OCI-LY1 (cell line): ENCODE measurements around the gene POU4F1.

ENCODE experiments used
- H2AFZ ChIP-seq: fragments of 200-600 bp; sonication (generic), shearing (Covaris generic); 2 replicates; pipeline ENCODE4 v1.6.0; 2014; ENCODE audit warnings: antibody characterized with exemption, mild to moderate bottlenecking, low read length
- H3F3A ChIP-seq: fragments of 200-600 bp; sonication (generic), shearing (Covaris generic); 2 replicates; pipeline ENCODE4 v1.6.0; 2014; ENCODE audit warnings: mild to moderate bottlenecking, antibody characterized with exemption, low read length, moderate library complexity; ENCODE audit not compliant: insufficient read depth
- H3K27ac ChIP-seq: fragments of 200-600 bp; sonication (generic); 2 replicates; pipeline ENCODE4 v1.5.1; 2014; ENCODE audit warnings: low read length, mixed run types, mild to moderate bottlenecking, low read depth; ENCODE audit not compliant: poor library complexity, severe bottlenecking
- H3K27me3 ChIP-seq: fragments of 200-600 bp; sonication (generic); 2 replicates; pipeline ENCODE4 v1.6.0; 2014; ENCODE audit warnings: antibody characterized with exemption, mild to moderate bottlenecking, low read length, moderate library complexity; ENCODE audit not compliant: insufficient read depth
- H3K36me3 ChIP-seq: fragments of 200-600 bp; sonication (generic); 2 replicates; pipeline ENCODE4 v1.6.1; 2014; ENCODE audit warnings: mild to moderate bottlenecking, antibody characterized with exemption, low read length, moderate library complexity, mixed read lengths; ENCODE audit not compliant: insufficient read depth
- H3K4me1 ChIP-seq: fragments of 200-600 bp; sonication (generic); 2 replicates; pipeline ENCODE4 v1.5.1; 2014; ENCODE audit warnings: mild to moderate bottlenecking, low read length, moderate library complexity; ENCODE audit not compliant: insufficient read depth, severe bottlenecking
- H3K4me2 ChIP-seq: fragments of 200-600 bp; sonication (generic), shearing (Covaris generic); 2 replicates; pipeline ENCODE4 v1.6.1; 2014; ENCODE audit warnings: low read length
- H3K4me3 ChIP-seq: fragments of 200-600 bp; sonication (generic); 2 replicates; pipeline ENCODE4 v1.5.1; 2014; ENCODE audit warnings: low read length, low read depth, mild to moderate bottlenecking, mixed read lengths; ENCODE audit not compliant: poor library complexity, severe bottlenecking
- H3K79me2 ChIP-seq: fragments of 200-600 bp; shearing (Covaris generic); 2 replicates; pipeline ENCODE4 v1.6.1; 2016; ENCODE audit warnings: mixed run types, low read length, mixed read lengths; ENCODE audit not compliant: insufficient read depth
- H3K9ac ChIP-seq: fragments of 200-600 bp; sonication (generic), shearing (Covaris generic); 2 replicates; pipeline ENCODE4 v1.6.1; 2014; ENCODE audit warnings: mild to moderate bottlenecking, low read length, mixed read lengths
- H3K9me2 ChIP-seq: fragments of 200-600 bp; sonication (generic), shearing (Covaris generic); 2 replicates; pipeline ENCODE4 v1.6.1; 2014; ENCODE audit warnings: low read depth, mild to moderate bottlenecking, low read length, mixed read lengths
- H3K9me3 ChIP-seq: fragments of 200-600 bp; shearing (Covaris generic); 2 replicates; pipeline ENCODE4 v1.6.1; 2014; ENCODE audit warnings: low read length, mixed read lengths
- H4K20me1 ChIP-seq: fragments of 200-600 bp; sonication (generic), shearing (Covaris generic); 2 replicates; pipeline ENCODE4 v1.6.0; 2016; ENCODE audit warnings: mild to moderate bottlenecking, low read length; ENCODE audit not compliant: insufficient read depth
- EZH2 ChIP-seq: fragments of 200-600 bp; sonication (generic), shearing (Covaris generic); IDR thresholded peaks from 2 replicates; pipeline ENCODE4 v1.8.0; 2017; ENCODE audit warnings: borderline replicate concordance, mixed run types, mild to moderate bottlenecking, antibody characterized with exemption, low read length, moderate library complexity, mixed read lengths
- TF ChIP-seq, protein P1 (sequence below): fragments of 200-600 bp; sonication (generic), shearing (Covaris generic); IDR thresholded peaks from 2 replicates; pipeline ENCODE4 v1.5.1; 2017; ENCODE audit warnings: mild to moderate bottlenecking, antibody characterized with exemption, low read length, moderate library complexity, mixed read lengths

The POU4F1 gene, protein sequence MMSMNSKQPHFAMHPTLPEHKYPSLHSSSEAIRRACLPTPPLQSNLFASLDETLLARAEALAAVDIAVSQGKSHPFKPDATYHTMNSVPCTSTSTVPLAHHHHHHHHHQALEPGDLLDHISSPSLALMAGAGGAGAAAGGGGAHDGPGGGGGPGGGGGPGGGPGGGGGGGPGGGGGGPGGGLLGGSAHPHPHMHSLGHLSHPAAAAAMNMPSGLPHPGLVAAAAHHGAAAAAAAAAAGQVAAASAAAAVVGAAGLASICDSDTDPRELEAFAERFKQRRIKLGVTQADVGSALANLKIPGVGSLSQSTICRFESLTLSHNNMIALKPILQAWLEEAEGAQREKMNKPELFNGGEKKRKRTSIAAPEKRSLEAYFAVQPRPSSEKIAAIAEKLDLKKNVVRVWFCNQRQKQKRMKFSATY

GRCh38 chr13:78603240-78603957 is at the start of gene POU4F1:
Gene POU4F1 (minus strand): TSS chr13:78603552. CDS start chr13:78603326, 226 bp downstream.
- Histone ChIP-seq H3K9me2 (no peaks in the 10 kb centered on the region), H4K20me1 (no peaks in the 10 kb centered on the region; the same call in 1 of the 2 replicates), H3K27me3 (no peaks in the 10 kb centered on the region; the same call in 1 of the 2 replicates), H3K4me1 (peaks cover 14% of the 10 kb centered on the region), H2AFZ (0 out of 2 replicates have a peak within 1 kb of the TSS, but pooled peaks have one; percentile 48), H3K79me2 (no peaks in the 10 kb centered on the region), H3K9ac (peak within 1 kb of the TSS; percentile 74), H3K27ac (no peak within 1 kb of the TSS), H3K9me3 (no peaks in the 10 kb centered on the region), H3K36me3 (peaks cover 7% of the 10 kb centered on the region; the same call in 1 of the 2 replicates), H3K4me2 (peak within 1 kb of the TSS; percentile 90), H3F3A (no peaks in the 10 kb centered on the region), H3K4me3 (peak within 1 kb of the TSS; percentile 80)
- TF ChIP-seq, protein P1, sequence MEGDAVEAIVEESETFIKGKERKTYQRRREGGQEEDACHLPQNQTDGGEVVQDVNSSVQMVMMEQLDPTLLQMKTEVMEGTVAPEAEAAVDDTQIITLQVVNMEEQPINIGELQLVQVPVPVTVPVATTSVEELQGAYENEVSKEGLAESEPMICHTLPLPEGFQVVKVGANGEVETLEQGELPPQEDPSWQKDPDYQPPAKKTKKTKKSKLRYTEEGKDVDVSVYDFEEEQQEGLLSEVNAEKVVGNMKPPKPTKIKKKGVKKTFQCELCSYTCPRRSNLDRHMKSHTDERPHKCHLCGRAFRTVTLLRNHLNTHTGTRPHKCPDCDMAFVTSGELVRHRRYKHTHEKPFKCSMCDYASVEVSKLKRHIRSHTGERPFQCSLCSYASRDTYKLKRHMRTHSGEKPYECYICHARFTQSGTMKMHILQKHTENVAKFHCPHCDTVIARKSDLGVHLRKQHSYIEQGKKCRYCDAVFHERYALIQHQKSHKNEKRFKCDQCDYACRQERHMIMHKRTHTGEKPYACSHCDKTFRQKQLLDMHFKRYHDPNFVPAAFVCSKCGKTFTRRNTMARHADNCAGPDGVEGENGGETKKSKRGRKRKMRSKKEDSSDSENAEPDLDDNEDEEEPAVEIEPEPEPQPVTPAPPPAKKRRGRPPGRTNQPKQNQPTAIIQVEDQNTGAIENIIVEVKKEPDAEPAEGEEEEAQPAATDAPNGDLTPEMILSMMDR: no peak
- no peak for TF ChIP-seq EZH2

DNA sequence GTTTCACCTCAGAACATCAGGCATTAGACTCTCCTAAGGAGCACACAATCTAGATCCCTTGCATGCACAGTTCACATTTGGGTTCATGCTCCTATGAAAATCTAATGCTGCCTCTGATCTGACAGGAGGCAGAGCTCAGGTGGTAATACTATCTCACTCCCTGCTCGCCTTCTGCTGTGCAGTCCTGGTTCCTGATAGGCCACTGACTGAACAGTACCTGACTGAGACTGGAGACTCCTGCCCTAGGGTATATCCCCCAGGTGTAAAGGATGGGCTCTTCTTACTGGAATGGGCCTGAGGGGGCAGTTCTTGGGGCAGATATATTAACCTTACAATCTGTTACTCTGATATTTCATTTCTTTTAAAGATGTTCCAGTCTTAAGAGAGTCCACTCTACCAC is 49.3 kb upstream of the POU4F1 start:
- TF ChIP-seq, protein P1: no peak
- TF ChIP-seq EZH2: no peak
- no peaks in the 10 kb centered on the region for H3F3A ChIP-seq
- no peaks in the 10 kb centered on the region for H3K9me2 ChIP-seq
- peaks cover 6% of the 10 kb centered on the region; the same call in 1 of the 2 replicates for H4K20me1 ChIP-seq
- no peaks in the 10 kb centered on the region for H3K9me3 ChIP-seq
- peaks cover 97% of the 10 kb centered on the region for H3K79me2 ChIP-seq
- no peak overlapping the region for H3K27ac ChIP-seq
- H2AFZ ChIP-seq: no peak overlapping the region
- H3K4me2 ChIP-seq: no peak overlapping the region
- peaks cover 11% of the 10 kb centered on the region for H3K36me3 ChIP-seq
- H3K4me1 ChIP-seq: peaks cover 15% of the 10 kb centered on the region
- no peak overlapping the region for H3K4me3 ChIP-seq
- H3K9ac ChIP-seq: no peak overlapping the region
- H3K27me3 ChIP-seq: no peaks in the 10 kb centered on the region

GRCh38 chr13:78650717-78651083 is 47.3 kb upstream of the POU4F1 start:
- Histone ChIP-seq H3K4me2 (no peak overlapping the region), H3K9me3 (no peaks in the 10 kb centered on the region), H2AFZ (no peak overlapping the region), H3K4me3 (no peak overlapping the region), H3K79me2 (peaks cover 99% of the 10 kb centered on the region), H3K27me3 (no peaks in the 10 kb centered on the region), H3K27ac (no peak overlapping the region), H3K9me2 (no peaks in the 10 kb centered on the region), H3K9ac (no peak overlapping the region), H3F3A (no peaks in the 10 kb centered on the region), H4K20me1 (peaks cover 10% of the 10 kb centered on the region), H3K36me3 (peaks cover 6% of the 10 kb centered on the region), H3K4me1 (peaks cover 9% of the 10 kb centered on the region)
- TF ChIP-seq, protein P1: no peak
- TF ChIP-seq EZH2: no peak
